ENCODE results near the gene BCL3. TPM values are rescaled to one million over a fixed set of nuclear protein-coding genes. Genes with fewer than 3 reads are reported as not detected.
A peak's percentile ranks its signal among the peaks of the same experiment; 100 is the strongest.

BCL3 gene
- total RNA-seq, 2 donors from 2014 or later = 117 to 122 TPM

DNA sequence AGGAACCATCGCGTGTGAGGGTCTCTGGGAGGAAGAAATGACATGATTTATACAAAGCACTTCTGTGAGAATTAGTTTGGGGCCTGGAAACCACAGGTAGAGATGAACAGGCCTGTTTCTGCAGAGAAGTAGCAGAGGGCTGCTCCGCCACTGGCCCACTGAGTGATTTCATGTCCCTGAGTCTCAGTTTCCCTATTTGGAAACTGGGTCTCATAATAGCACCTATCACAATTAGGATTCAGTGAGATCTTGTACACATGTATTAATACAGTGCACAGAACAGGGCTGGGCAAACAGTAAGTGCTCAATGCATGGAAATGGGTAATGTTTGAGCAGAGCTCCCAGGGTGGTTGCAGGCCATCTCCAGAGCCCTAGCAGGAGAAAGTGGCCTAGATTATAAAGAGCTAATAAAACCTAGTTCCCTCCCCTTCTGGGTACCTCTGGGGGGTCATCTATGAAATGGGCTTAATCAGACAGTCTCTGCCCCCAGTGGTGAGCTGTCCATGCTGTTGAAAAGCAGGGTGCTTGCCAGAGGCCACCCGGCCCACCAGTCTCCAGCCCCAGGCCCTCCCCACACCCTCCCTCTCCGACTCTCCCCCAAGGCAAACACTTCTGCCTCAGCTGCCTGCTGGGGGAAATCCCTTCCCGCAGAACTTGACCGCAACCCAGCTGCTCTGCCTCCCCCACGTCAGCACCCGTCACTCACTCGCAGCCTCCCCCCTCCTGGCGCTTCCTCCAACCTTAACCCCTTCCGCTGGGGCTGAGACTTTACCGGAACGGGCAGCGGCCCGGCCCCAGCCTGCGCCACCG lies 4.5 kb downstream of the BCL3 start:
- Mint-ChIP-seq H3K9me3 (no peaks in the 10 kb centered on the region), H3K27me3 (no peaks in the 10 kb centered on the region), H3K4me3 (peak overlapping the region; percentile 98), H3K36me3 (peaks cover 31% of the 10 kb centered on the region), H3K4me1 (ENCODE audit: low read depth in 2 of 2) (peaks cover 48 to 60% of the 10 kb centered on the region in 2 donors), H3K27ac (peak overlapping the region; percentile 84 to 98)
- ATAC-seq (peak; percentile 90 to 91), DNase-seq (ENCODE audit: low spot score) (peak; percentile 100)

DNA sequence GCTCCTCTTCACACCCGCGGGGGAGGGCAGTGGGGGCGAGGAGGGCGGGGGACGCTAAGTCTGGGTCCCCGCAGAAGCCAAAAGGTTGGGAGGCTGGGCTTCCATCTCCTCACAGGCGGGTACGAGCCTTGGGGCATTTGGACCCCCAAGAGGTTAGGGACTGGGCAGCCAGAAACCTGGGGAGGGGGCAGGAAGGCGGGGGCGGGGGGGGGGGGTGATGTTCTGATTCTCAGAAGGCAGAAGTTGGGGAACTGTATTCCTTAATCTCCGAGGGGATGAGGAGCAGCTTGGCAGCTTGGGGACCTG lies 5.1 kb downstream of the BCL3 start:
- Mint-ChIP-seq H3K27me3 (no peaks in the 10 kb centered on the region), H3K27ac (peak overlapping the region; percentile 84 to 98), H3K36me3 (peaks cover 27% of the 10 kb centered on the region), H3K4me3 (peak overlapping the region; percentile 98), H3K9me3 (no peaks in the 10 kb centered on the region), H3K4me1 (ENCODE audit: low read depth in 2 of 2) (peaks cover 44 to 62% of the 10 kb centered on the region in 2 donors)
- DNase-seq (ENCODE audit: low spot score) (no peak), ATAC-seq (no peak)

DNA sequence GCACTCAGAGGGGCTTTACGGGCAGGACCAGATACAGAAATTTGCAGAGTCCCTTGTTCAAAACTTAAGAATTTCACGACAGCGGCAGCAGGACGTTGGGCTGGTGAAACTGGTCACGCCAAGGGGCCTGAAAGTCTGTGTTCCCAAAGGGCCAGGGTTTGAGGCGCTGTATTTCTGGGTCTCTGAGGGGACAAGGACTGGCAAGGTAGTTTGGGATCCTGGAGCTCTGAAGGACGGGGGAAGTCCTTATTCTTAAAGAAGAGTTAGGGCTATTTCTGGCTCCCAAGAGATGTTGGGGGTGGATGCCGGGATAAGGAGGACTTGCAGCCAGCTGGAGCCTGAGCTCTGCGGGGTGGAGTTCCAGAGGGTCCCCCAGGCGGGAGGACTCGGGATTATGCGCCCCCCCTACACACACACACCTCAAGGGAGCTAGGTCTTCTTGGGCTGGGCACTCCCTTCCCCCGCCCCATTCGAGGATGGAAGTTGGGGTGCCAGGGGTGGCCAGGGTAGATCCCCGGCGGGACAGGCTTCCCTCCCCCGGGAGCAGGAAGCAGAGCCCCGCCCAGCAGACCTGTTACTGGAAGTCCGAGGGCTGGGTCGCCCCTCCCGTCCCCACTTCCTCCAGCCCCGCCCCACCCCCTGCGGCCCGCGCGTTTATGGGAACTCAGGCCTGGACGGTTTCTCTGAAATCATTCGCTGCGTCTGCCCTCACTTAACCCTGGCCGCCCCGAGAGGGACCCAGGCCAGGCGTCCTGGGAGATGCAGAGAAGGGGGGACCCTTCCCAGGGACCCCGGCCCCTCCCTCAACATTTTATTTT lies 5.6 kb downstream of the BCL3 start:
- Mint-ChIP-seq H3K27ac (peak overlapping the region; percentile 84 to 98), H3K4me1 (ENCODE audit: low read depth in 2 of 2) (peaks cover 44 to 63% of the 10 kb centered on the region in 2 donors), H3K4me3 (peak overlapping the region; percentile 98), H3K9me3 (no peaks in the 10 kb centered on the region), H3K27me3 (no peaks in the 10 kb centered on the region), H3K36me3 (peaks cover 27% of the 10 kb centered on the region)
- ATAC-seq (peak; percentile 56 to 74), DNase-seq (ENCODE audit: low spot score) (peak; percentile 95)

DNA sequence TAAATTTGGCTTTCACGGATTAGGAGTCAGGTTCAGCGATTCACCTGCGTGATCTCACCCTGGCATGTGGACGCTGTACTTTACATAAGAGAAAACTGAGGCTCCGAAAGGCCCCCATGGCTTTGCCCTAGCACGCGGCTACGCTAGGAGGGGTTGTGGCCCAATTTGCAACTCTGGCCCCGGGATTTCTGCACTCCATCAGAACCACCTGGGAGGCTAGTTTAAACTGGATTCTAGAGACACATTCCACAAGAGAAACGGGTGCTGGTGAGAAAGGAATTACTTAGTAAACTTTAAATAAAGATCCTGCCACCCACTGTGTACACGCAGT lies 6.2 kb downstream of the BCL3 start:
- H3K27ac Mint-ChIP-seq = peak overlapping the region; percentile 84 to 98
- ATAC-seq = no peak
- no peaks in the 10 kb centered on the region for H3K27me3 Mint-ChIP-seq
- no peak for DNase-seq (ENCODE audit: low spot score)
- no peaks in the 10 kb centered on the region for H3K9me3 Mint-ChIP-seq
- peaks cover 21% of the 10 kb centered on the region for H3K36me3 Mint-ChIP-seq
- H3K4me1 Mint-ChIP-seq (ENCODE audit: low read depth in 2 of 2) = peaks cover 46 to 60% of the 10 kb centered on the region in 2 donors
- peak overlapping the region; percentile 98 for H3K4me3 Mint-ChIP-seq

DNA sequence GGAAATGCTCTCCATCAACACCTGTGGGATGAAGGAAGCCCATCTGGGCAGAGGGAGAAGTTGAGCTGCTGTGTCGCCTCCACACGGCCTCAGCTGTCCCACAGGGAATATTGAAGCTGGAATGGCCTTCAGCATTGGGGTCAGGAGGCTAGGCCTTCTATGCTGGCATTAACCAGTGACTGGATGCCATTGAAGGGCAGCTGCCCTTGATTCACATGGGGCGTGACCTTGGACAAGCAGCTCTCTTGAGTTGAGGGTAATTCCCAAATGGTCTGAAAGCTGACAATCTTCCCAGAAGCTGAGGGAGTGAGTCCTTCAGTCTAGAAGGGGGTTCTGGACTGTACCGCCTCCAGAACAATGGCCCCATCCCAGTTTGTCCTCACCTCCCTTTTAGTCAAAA lies 6.7 kb downstream of the BCL3 start:
- H3K27me3 Mint-ChIP-seq = no peaks in the 10 kb centered on the region

DNA sequence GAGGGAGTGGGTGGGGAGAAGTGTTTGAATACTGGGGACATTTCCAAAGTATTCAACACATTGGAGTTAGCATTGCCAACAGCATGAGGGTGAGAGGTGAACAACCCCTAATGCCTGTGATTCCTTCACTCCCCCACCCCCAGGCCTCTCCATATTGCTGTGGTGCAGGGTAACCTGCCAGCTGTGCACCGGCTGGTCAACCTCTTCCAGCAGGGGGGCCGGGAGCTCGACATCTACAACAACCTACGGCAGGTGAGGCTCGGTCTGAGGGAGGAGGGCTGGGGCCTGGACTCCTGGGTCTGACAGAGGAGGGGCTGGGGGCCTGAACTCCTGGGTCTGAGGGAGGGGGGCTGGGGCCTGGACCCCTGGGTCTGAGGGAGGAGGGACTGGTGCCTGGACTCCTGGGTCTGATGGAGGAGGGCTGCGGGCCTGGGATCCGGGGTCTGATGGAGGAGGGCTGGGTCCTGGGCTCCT lies 7.6 kb downstream of the BCL3 start:
- DNase-seq (ENCODE audit: low spot score) (no peak), ATAC-seq (no peak)
- H3K27me3 Mint-ChIP-seq = no peaks in the 10 kb centered on the region
- peak overlapping the region; percentile 98 for H3K4me3 Mint-ChIP-seq
- no peaks in the 10 kb centered on the region for H3K9me3 Mint-ChIP-seq
- H3K4me1 Mint-ChIP-seq (ENCODE audit: low read depth in 2 of 2) = peaks cover 51 to 60% of the 10 kb centered on the region in 2 donors
- H3K27ac Mint-ChIP-seq = peak overlapping the region; percentile 84 to 98
- peaks cover 10% of the 10 kb centered on the region for H3K36me3 Mint-ChIP-seq

More for the DNA sequence above, 6.7 kb downstream of the BCL3 start:
- Mint-ChIP-seq H3K4me3 (peak overlapping the region; percentile 98), H3K9me3 (no peaks in the 10 kb centered on the region), H3K36me3 (peaks cover 17% of the 10 kb centered on the region), H3K4me1 (ENCODE audit: low read depth in 2 of 2) (peaks cover 51 to 60% of the 10 kb centered on the region in 2 donors), H3K27ac (peak overlapping the region; percentile 84 to 98)
- no peak for ATAC-seq
- DNase-seq (ENCODE audit: low spot score) = no peak

DNA sequence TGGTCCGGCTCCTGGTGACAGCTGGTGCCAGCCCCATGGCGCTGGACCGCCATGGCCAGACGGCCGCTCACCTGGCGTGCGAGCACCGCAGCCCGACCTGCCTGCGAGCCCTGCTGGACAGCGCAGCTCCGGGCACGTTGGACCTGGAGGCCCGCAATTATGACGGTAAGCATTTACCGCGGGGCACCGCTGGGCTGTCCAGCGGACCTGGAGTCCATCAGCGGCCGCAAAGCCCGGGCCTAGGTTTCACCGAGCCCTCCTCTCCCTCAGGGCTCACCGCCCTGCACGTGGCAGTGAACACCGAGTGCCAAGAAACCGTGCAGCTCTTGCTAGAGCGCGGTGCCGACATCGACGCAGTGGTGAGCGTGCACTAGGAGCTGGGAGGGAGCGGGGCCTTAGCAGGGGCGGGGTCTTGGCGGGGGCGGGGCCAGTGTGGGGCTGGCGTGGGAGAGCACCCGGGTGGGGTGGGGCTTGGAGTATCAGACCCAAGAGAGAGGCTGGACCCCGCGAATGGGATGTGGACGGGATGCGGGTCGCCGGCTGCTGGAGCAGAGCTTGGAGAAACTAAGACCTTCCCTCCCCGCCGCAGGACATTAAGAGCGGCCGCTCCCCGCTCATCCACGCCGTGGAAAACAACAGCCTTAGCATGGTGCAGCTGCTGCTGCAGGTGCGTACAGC lies 8.7 kb downstream of the BCL3 start:
- DNase-seq (ENCODE audit: low spot score) (no peak), ATAC-seq (no peak)
- Mint-ChIP-seq H3K27ac (peak overlapping the region; percentile 51 to 84), H3K4me3 (no peak overlapping the region), H3K4me1 (ENCODE audit: low read depth in 2 of 2) (peaks cover 48 to 56% of the 10 kb centered on the region in 2 donors), H3K27me3 (no peaks in the 10 kb centered on the region), H3K9me3 (no peaks in the 10 kb centered on the region), H3K36me3 (peaks cover 7% of the 10 kb centered on the region)

DNA sequence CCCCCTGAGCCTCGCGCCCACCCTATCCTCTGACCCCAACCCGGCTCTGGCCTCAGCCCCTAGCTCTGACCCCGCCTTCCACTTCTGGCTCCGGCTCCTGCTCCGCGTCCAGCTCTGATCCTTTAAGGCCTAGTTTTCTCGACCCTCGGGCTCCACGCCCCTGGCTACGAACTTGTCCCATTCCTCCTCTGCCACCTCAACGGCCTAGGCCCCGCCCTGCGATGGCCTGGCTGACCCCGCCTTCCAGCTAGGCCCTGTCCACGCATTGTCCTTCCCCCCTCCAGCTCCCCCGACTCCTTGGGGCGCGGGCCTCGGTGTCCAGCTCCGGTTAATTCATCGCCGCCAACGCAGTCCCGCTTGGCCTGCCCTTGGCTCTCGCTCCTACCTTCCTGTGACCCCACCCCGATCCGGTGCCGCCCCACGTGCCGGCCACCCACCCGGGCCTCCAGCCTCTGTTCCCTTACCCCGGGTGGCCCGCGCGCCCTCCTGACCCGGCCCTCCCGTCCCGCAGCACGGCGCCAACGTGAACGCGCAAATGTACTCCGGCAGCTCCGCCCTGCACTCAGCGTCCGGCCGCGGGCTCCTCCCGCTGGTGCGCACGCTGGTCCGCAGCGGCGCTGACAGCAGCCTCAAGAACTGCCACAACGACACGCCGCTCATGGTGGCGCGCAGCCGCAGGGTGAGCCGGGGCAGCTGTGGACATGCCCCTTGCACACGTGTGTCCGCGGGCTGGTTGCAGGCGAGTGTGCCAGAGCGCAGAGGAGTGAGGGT lies 9.4 kb downstream of the BCL3 start:
- H3K9me3 Mint-ChIP-seq = no peaks in the 10 kb centered on the region
- peaks cover 41 to 50% of the 10 kb centered on the region in 2 donors for H3K4me1 Mint-ChIP-seq (ENCODE audit: low read depth in 2 of 2)
- DNase-seq (ENCODE audit: low spot score) (no peak), ATAC-seq (no peak)
- H3K27me3 Mint-ChIP-seq = no peaks in the 10 kb centered on the region
- H3K36me3 Mint-ChIP-seq = no peaks in the 10 kb centered on the region
- peak overlapping the region; percentile 69 to 95 for H3K27ac Mint-ChIP-seq
- H3K4me3 Mint-ChIP-seq = peak overlapping the region; percentile 53

DNA sequence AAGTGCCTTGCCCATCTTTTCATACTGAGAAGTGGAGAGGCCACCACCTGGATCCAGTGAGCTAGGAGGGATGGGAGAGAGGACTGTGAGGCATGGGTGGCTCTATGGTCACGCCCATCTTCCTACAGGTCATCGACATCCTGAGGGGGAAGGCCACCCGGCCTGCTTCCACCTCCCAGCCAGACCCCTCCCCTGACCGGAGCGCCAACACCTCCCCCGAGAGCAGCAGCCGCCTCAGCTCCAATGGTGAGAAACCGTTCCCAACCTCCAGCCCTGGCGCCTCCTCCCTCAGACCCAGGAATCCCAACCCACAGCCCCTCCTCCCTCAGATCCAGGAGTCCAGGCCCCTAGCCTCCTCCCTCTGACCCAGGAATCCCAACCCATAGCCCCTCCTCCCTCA lies 10.1 kb downstream of the BCL3 start:
- peak overlapping the region; percentile 69 to 95 for H3K27ac Mint-ChIP-seq
- DNase-seq (ENCODE audit: low spot score) (no peak), ATAC-seq (no peak)
- H3K4me3 Mint-ChIP-seq = peak overlapping the region; percentile 53
- no peaks in the 10 kb centered on the region for H3K9me3 Mint-ChIP-seq
- H3K4me1 Mint-ChIP-seq (ENCODE audit: low read depth in 2 of 2) = peaks cover 34 to 48% of the 10 kb centered on the region in 2 donors
- H3K27me3 Mint-ChIP-seq = no peaks in the 10 kb centered on the region
- H3K36me3 Mint-ChIP-seq = no peaks in the 10 kb centered on the region

DNA sequence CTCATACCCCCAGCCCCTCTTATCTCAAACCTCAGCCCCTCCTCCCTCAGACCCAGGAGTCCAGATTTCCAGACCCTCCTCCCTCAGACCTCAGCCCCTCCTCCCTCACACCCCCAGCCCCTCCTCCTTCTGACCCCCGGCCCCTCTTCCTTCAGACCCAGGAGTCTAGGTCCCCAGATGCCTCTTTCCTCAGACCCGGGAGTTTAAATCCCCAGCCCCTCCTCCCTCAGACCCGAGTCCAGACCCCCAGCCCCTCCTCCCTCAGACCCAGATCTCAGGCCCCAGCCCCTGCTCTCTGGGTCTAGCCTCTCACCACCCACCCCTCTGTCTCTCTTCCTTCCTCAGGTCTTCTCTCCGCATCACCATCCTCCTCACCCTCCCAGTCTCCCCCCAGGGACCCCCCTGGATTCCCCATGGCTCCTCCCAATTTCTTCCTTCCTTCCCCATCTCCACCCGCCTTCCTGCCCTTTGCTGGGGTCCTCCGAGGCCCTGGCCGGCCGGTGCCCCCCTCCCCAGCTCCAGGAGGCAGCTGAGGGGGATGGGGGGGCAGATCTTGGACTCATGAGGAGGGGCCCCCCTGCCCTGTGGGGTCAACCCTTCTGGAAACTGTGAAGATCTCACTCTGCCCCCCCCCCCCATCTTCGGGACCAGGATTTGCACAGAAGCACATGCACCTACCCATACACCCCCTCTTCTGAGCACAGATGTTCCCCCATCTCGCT lies 10.7 kb downstream of the BCL3 start:
- DNase-seq (ENCODE audit: low spot score) (no peak), ATAC-seq (no peak)
- Mint-ChIP-seq H3K9me3 (no peaks in the 10 kb centered on the region), H3K4me3 (peak overlapping the region; percentile 68), H3K27me3 (no peaks in the 10 kb centered on the region), H3K27ac (peak overlapping the region; percentile 85 to 95), H3K4me1 (ENCODE audit: low read depth in 2 of 2) (peaks cover 29 to 46% of the 10 kb centered on the region in 2 donors), H3K36me3 (no peaks in the 10 kb centered on the region)

DNA sequence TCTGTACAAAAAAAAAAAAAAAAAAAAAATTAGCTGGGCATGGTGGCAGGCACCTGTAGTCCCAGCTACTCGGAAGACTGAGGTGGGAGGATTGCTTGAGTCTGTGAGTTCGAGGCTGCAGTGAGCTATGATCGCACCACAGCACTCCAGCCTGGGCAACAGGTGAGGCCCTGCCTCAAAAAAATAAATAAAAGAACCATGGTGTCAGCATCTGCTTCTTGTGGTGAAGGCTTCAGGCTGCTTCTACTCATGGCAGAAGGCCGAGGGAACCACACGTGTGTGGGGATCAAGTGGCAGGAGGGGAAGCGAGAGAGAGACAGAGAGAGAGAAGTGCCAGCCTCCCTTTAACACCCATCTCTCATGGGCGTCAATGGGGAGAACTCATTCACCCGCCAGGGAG lies 13.5 kb downstream of the BCL3 start:
- Mint-ChIP-seq H3K36me3 (no peaks in the 10 kb centered on the region), H3K4me3 (no peak overlapping the region), H3K4me1 (ENCODE audit: low read depth in 2 of 2) (peaks cover 13 to 38% of the 10 kb centered on the region in 2 donors), H3K27ac (no peak overlapping the region), H3K27me3 (no peaks in the 10 kb centered on the region), H3K9me3 (no peaks in the 10 kb centered on the region)
- DNase-seq (ENCODE audit: low spot score) (no peak), ATAC-seq (no peak)

DNA sequence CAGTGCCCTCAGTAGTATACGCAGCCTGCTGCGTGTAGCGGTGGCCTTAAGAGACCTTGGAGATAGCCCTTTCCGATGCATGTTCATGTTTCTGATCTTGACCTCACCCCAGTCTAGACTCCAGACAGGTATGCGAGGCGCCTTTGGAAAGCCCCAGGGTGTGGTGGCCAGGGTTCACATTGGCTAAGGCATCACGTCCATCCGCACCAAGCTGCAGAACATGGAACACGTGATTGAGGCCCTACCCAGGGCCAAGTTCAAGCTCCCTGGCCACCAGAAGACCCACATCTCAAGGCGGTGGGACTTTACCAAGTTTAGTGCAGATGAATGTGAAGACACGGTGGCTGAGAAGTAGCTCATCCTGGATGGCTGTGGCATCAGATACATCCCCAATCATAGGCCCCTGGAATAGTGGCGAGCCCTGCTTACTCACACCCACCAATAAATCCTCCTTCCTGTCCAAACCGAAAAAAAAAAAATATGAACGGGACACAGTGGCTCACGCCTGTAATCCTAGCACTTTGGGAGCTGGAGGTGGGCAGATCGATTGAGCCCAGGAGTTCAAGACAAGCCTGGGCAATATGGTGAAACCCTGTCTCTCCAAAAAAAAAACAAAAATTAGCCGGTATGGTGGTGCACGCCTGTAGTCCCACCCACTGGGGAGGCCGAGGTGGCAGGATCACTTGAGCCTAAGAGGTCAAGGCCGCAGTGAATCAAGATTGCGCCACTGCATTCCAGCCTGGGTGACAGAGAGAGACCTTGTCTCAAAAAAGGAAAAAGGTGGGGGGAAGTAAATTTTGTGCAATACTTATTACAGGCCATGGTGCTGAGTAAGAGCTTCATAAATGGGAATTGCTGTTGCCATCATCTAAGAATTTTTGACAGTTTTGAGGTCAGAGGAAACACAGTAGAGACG lies 16.8 kb downstream of the BCL3 start:
- H3K4me3 Mint-ChIP-seq = no peak overlapping the region
- H3K27ac Mint-ChIP-seq = peak overlapping the region in 1 of 2 donors; percentile 31
- no peak for ATAC-seq
- no peaks in the 10 kb centered on the region for H3K36me3 Mint-ChIP-seq
- H3K4me1 Mint-ChIP-seq (ENCODE audit: low read depth in 2 of 2) = peaks cover 24 to 46% of the 10 kb centered on the region in 2 donors
- DNase-seq (ENCODE audit: low spot score) = no peak
- peaks cover 3% of the 10 kb centered on the region for H3K9me3 Mint-ChIP-seq
- H3K27me3 Mint-ChIP-seq = no peaks in the 10 kb centered on the region
